Breast epithelium (tissue), 4 donors: ENCODE measurements around the gene RELN. TPM values are rescaled to one million over a fixed set of nuclear protein-coding genes. Genes with fewer than 3 reads are reported as not detected.

Source experiments
- DNase-seq, 2 donors: peaks; one replicate each; pipeline ENCODE4 v3.0.0-alpha.2; 2019; ENCODE audit warnings: low spot score in 2 of 2
- H3K27ac ChIP-seq, 2 donors: fragments of 200-600 bp; sonication (generic) in 1 of 2; one replicate each; pipeline ENCODE4 v1.5.1; 2016 to 2019; ENCODE audit warnings: mild to moderate bottlenecking in 1 of 2
- H3K27me3 ChIP-seq, 2 donors: fragments of 200-600 bp; sonication (generic) in 1 of 2; one replicate each; pipeline versions ENCODE4 v1.5.1 to v1.6.0; 2017 to 2019; ENCODE audit warnings: control low read depth in 1 of 2, mild to moderate bottlenecking in 1 of 2
- H3K36me3 ChIP-seq: fragments of 200-600 bp; one replicate; pipeline ENCODE4 v1.5.1; 2019
- H3K4me1 ChIP-seq, 2 donors: fragments of 200-600 bp; sonication (generic); one replicate each; pipeline ENCODE4 v1.5.1; 2016 to 2019; ENCODE audit warnings: control low read depth in 1 of 2
- H3K4me3 ChIP-seq, 3 donors: fragments of 200-600 bp; sonication (generic); 1 replicate in 2 of 3; 2 replicates in 1 of 3; pipeline ENCODE4 v1.5.1; 2016 to 2019; ENCODE audit warnings: mild to moderate bottlenecking in 3 of 3, moderate library complexity in 2 of 3
- H3K9me3 ChIP-seq, 2 donors: fragments of 200-600 bp; sonication (generic) in 1 of 2; one replicate each; pipeline ENCODE4 v1.5.1; 2016 to 2019; ENCODE audit warnings: control low read depth in 1 of 2
- CTCF ChIP-seq, 3 donors: fragments of 450-650 bp; IDR thresholded peaks; one replicate each; pipeline ENCODE4 v1.5.1; 2016 to 2017; ENCODE audit warnings: antibody characterized with exemption in 3 of 3, mild to moderate bottlenecking in 3 of 3, moderate library complexity in 3 of 3
- POLR2A ChIP-seq: fragments of 450-650 bp; IDR thresholded peaks from one replicate; pipeline ENCODE4 v1.6.1; 2016; ENCODE audit warnings: antibody characterized with exemption, mild to moderate bottlenecking, moderate library complexity
- POLR2AphosphoS5 ChIP-seq, 3 donors: sonication (generic); formaldehyde crosslinking; IDR thresholded peaks; one replicate each; pipeline ENCODE4 v1.6.1; 2017; ENCODE audit warnings: antibody characterized with exemption in 3 of 3
- intact Hi-C: fragments of 100-400 bp; cut with DNase I; formaldehyde crosslinking; loops from one replicate; pipeline ENCODE4 v1.15.1; 2023; ENCODE audit warnings: low total_unique reads
- total RNA-seq, 3 donors: library from RNA; depleted of rRNA; stranded (reverse); fragments of >200 nt; gene quantifications; one replicate each; pipeline ENCODE4 v1.1.0, GENCODE V29; 2016

RELN gene
- total RNA-seq, 3 donors from 2014 or later = 3.0 to 9.8 (median 4.5) TPM

DNA sequence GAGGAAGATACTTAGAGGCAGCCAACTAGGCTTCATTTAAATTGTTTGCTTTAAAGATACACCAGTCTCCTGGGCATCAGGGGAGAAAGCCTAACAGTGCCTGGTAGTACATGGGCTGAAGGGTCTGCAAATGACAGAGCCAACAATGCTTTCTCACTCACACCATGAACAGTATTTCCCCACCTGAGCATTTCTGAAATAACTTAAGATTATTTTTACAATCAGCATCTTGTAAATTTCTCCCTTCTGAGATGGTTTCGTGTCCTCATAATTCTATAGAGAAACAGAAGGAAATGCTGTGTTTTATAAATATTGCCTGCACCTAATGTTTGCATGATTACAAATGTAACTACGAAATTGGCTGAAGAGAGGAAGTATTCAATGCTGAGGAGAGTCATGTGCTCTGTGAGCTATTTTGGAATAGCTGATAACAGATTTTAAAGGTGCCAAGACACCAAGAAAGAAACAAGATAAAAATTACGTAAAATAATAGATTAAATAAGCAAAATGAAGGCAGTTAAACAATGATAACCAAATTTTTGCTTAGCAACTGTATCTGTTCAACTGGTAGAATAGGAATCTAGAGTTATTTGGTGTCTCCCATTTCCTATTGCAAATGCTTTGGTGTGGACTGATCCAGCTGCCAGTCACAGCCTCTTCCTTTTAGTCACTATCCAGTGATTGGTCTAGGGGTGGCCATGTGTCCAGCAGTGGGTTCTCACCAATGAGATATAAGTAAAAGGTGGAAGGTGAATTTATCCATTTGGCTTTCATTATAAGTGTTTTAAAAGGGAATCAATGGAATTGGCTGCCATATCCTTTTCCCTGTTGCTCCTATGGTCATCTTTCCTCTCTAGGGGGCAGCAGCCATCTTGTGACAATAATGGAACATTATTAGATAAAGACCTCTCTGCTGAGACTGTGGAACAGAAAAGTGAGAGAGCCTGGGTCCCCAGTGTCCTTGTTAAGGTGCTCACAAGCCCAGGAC, 375.5 kb downstream of the RELN start:
- no peaks in the 10 kb centered on the region for H3K4me1 ChIP-seq
- no peak overlapping the region for H3K27ac ChIP-seq
- intact Hi-C loops = no loop called here
- H3K9me3 ChIP-seq = no peaks in the 10 kb centered on the region
- H3K27me3 ChIP-seq = no peaks in the 10 kb centered on the region
- no peak overlapping the region for H3K4me3 ChIP-seq
- TF ChIP-seq POLR2AphosphoS5 (IDR thresholded peaks at IDR 0.05) = no peak
- no peak for TF ChIP-seq POLR2A
- no peaks in the 10 kb centered on the region for H3K36me3 ChIP-seq
- DNase-seq = no peak

GRCh38 chr7:103609778-103610177, 379.7 kb downstream of the RELN start:
- Histone ChIP-seq H3K4me1 (no peaks in the 10 kb centered on the region), H3K9me3 (no peaks in the 10 kb centered on the region), H3K27me3 (no peaks in the 10 kb centered on the region), H3K36me3 (no peaks in the 10 kb centered on the region), H3K27ac (no peak overlapping the region), H3K4me3 (no peak overlapping the region)
- DNase-seq = no peak
- TF ChIP-seq POLR2A (no peak), POLR2AphosphoS5 (IDR thresholded peaks at IDR 0.05) (no peak)
- intact Hi-C loops = no loop called here

GRCh38 chr7:103605640-103606039, 383.8 kb downstream of the RELN start:
- TF ChIP-seq POLR2A (no peak), CTCF (IDR thresholded peaks at IDR 0.05) (no peak), POLR2AphosphoS5 (IDR thresholded peaks at IDR 0.05) (no peak)
- intact Hi-C loops = no loop called here
- H3K4me3 ChIP-seq = no peak overlapping the region
- H3K27ac ChIP-seq = no peak overlapping the region
- no peaks in the 10 kb centered on the region for H3K27me3 ChIP-seq
- no peaks in the 10 kb centered on the region for H3K4me1 ChIP-seq
- DNase-seq = no peak
- no peaks in the 10 kb centered on the region for H3K9me3 ChIP-seq
- no peaks in the 10 kb centered on the region for H3K36me3 ChIP-seq

- Histone ChIP-seq H3K4me1 (no peaks in the 10 kb centered on the region), H3K27me3 (no peaks in the 10 kb centered on the region), H3K27ac (no peak overlapping the region), H3K36me3 (no peaks in the 10 kb centered on the region), H3K9me3 (no peaks in the 10 kb centered on the region), H3K4me3 (no peak overlapping the region)
- TF ChIP-seq POLR2A (no peak), POLR2AphosphoS5 (IDR thresholded peaks at IDR 0.05) (no peak), CTCF (IDR thresholded peaks at IDR 0.05) (no peak)
- DNase-seq = no peak
- intact Hi-C loops = no loop called here
Measured at GRCh38 chr7:103598326-103598905, 391.0 kb downstream of the RELN start.

DNA sequence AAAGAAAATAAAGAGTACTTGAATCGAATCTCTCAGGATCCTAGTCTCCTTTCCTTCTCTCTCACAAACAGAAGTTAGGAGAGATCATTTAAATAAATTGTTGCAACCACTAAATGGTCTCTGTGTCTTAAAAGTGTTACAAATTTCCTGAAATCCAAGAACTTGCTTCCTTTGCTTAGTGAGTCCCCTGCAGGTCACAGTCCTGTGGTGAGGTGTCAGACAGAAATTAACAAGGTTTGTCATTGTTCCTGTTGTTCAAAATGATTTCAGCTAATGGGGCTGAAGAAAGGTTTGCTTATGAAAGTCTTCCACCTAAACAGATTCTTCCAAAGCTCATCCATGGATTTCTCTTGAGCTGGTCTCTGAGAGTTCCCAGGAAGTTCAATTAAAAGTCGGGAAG, 391.9 kb downstream of the RELN start:
- no peak overlapping the region for H3K27ac ChIP-seq
- no peaks in the 10 kb centered on the region for H3K4me1 ChIP-seq
- H3K27me3 ChIP-seq = no peaks in the 10 kb centered on the region
- no peaks in the 10 kb centered on the region for H3K36me3 ChIP-seq
- intact Hi-C loops = no loop called here
- H3K9me3 ChIP-seq = no peaks in the 10 kb centered on the region
- H3K4me3 ChIP-seq = no peak overlapping the region
- DNase-seq = no peak
- TF ChIP-seq POLR2A (no peak), CTCF (IDR thresholded peaks at IDR 0.05) (no peak), POLR2AphosphoS5 (IDR thresholded peaks at IDR 0.05) (no peak)

- Histone ChIP-seq H3K27me3 (no peaks in the 10 kb centered on the region), H3K4me3 (no peak overlapping the region), H3K4me1 (no peaks in the 10 kb centered on the region), H3K27ac (no peak overlapping the region), H3K36me3 (no peaks in the 10 kb centered on the region), H3K9me3 (no peaks in the 10 kb centered on the region)
- intact Hi-C loops = no loop called here
- no peak for DNase-seq
- TF ChIP-seq POLR2AphosphoS5 (IDR thresholded peaks at IDR 0.05) (no peak), CTCF (IDR thresholded peaks at IDR 0.05) (no peak), POLR2A (no peak)
Measured at GRCh38 chr7:103594186-103594585, 395.3 kb downstream of the RELN start.
